Trophoblast cell (in vitro differentiated cells and primary cell): ENCODE data around the gene ZNF45.

Experiments used
- DNase-seq, 2 donors: peaks; one replicate each; pipeline ENCODE4 v3.0.0-alpha.2; 2016
- H2AFZ ChIP-seq: 2 replicates; pipeline ENCODE4 v1.6.1; 2013; ENCODE audit warnings: low read length, moderate library complexity, mild to moderate bottlenecking; ENCODE audit not compliant: insufficient read depth, poor library complexity
- H2AK5ac ChIP-seq: 2 replicates; pipeline ENCODE4 v1.6.1; 2013; ENCODE audit warnings: mild to moderate bottlenecking, low read length
- H2BK120ac ChIP-seq: 2 replicates; pipeline ENCODE4 v1.6.1; 2013; ENCODE audit warnings: low read length, mild to moderate bottlenecking, moderate library complexity; ENCODE audit not compliant: insufficient read depth, poor library complexity
- H2BK12ac ChIP-seq: 2 replicates; pipeline ENCODE4 v1.6.1; 2013; ENCODE audit warnings: mild to moderate bottlenecking, low read length, moderate library complexity
- H2BK5ac ChIP-seq: 2 replicates; pipeline ENCODE4 v1.6.1; 2013; ENCODE audit warnings: low read length, low read depth, moderate library complexity, mild to moderate bottlenecking; ENCODE audit not compliant: poor library complexity
- H3K14ac ChIP-seq: 2 replicates; pipeline ENCODE4 v1.6.1; 2013; ENCODE audit warnings: mild to moderate bottlenecking, low read length
- H3K18ac ChIP-seq: 2 replicates; pipeline ENCODE4 v1.6.1; 2013; ENCODE audit warnings: mild to moderate bottlenecking, low read length
- H3K23ac ChIP-seq: 2 replicates; pipeline ENCODE4 v1.6.1; 2013; ENCODE audit warnings: low read length
- H3K27ac ChIP-seq: 2 replicates; pipeline ENCODE4 v1.5.1; 2013; ENCODE audit warnings: low read depth, mild to moderate bottlenecking, inconsistent platforms, low read length, moderate library complexity
- H3K27me3 ChIP-seq: 2 replicates; pipeline ENCODE4 v1.6.1; 2013; ENCODE audit warnings: inconsistent platforms, mild to moderate bottlenecking, low read length, moderate library complexity; ENCODE audit not compliant: insufficient read depth
- H3K36me3 ChIP-seq, 2 experiments: 1 replicate in 1 of 2; 2 replicates in 1 of 2; pipeline ENCODE4 v1.6.1; 2013; ENCODE audit warnings: low read length in 2 of 2, mild to moderate bottlenecking in 2 of 2, moderate library complexity in 1 of 2; ENCODE audit not compliant: insufficient read depth in 2 of 2, control insufficient read depth in 1 of 2
- H3K4ac ChIP-seq: 2 replicates; pipeline ENCODE4 v1.6.1; 2013; ENCODE audit warnings: low read depth, mild to moderate bottlenecking, low read length, moderate library complexity
- H3K4me1 ChIP-seq, 2 experiments: 1 replicate in 1 of 2; 2 replicates in 1 of 2; pipeline ENCODE4 v1.6.1; 2013; ENCODE audit warnings: low read length in 2 of 2, mild to moderate bottlenecking in 2 of 2, moderate library complexity in 1 of 2; ENCODE audit not compliant: insufficient read depth in 2 of 2, control insufficient read depth in 1 of 2
- H3K4me2 ChIP-seq: 2 replicates; pipeline ENCODE4 v1.6.1; 2013; ENCODE audit warnings: inconsistent platforms, mild to moderate bottlenecking, low read length, moderate library complexity
- H3K4me3 ChIP-seq: 2 replicates; pipeline ENCODE4 v1.5.1; 2013; ENCODE audit warnings: mild to moderate bottlenecking, low read depth, low read length, inconsistent platforms
- H3K79me1 ChIP-seq: one replicate; pipeline ENCODE4 v1.6.1; 2013; ENCODE audit warnings: low read length
- H3K79me2 ChIP-seq: 2 replicates; pipeline ENCODE4 v1.6.1; 2013; ENCODE audit warnings: low read length, mild to moderate bottlenecking; ENCODE audit not compliant: control insufficient read depth, insufficient read depth, poor library complexity
- H3K9ac ChIP-seq: 2 replicates; pipeline ENCODE4 v1.6.1; 2013; ENCODE audit warnings: mild to moderate bottlenecking, low read length
- H3K9me3 ChIP-seq: 2 replicates; pipeline ENCODE4 v1.6.1; 2013; ENCODE audit warnings: low read depth, mild to moderate bottlenecking, control low read depth, inconsistent platforms, low read length; ENCODE audit not compliant: insufficient read depth
- H4K12ac ChIP-seq: 2 replicates; pipeline ENCODE4 v1.6.1; 2013; ENCODE audit warnings: low read depth, mild to moderate bottlenecking, low read length, moderate library complexity
- H4K8ac ChIP-seq: 2 replicates; pipeline ENCODE4 v1.6.1; 2013; ENCODE audit warnings: low read depth, mild to moderate bottlenecking, low read length, moderate library complexity
- H4K91ac ChIP-seq: one replicate; pipeline ENCODE4 v1.6.1; 2013; ENCODE audit warnings: low read depth, mild to moderate bottlenecking, low read length, moderate library complexity
- WGBS: extraction: QIAGEN DNeasy Blood & Tissue Kit; methylation state at CpG from one replicate; pipeline ENCODE4 v1.1.7; 2013; ENCODE audit warnings: missing lambda C conversion rate; ENCODE audit not compliant: insufficient read length, insufficient coverage; ENCODE audit errors: extremely low coverage; 5-methylcytosine and 5-hydroxymethylcytosine counted together

ZNF45 gene

DNA sequence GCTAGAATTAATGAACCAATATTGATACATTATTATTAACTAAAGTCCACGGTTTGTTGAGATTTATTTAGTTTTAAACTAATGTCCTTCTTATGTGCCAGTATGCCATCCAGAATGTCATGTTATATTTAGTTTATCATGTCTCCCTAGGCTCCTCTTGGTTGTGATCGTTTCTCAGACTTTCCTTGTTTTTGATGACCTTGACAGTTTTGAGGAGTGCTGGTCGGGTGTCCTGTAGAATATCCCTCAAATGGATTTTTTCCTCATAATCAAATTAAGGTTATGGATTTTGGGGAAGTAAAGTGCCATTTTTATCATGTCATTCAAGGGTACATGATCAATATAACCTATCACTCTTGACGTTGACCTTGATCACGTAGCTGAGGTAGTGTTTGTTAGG lies 6.1 kb upstream of the ZNF45 start:
- no CpG with 5 or more reads among the region's 5 CpGs for WGBS
- no peak overlapping the region for H4K8ac ChIP-seq
- no peak overlapping the region for H3K9ac ChIP-seq
- H4K91ac ChIP-seq: no peak overlapping the region
- H3K14ac ChIP-seq: no peak overlapping the region
- no peak overlapping the region for H3K18ac ChIP-seq
- H4K12ac ChIP-seq: no peak overlapping the region
- H3K4me3 ChIP-seq: no peak overlapping the region
- no peak overlapping the region for H2BK5ac ChIP-seq
- no peaks in the 10 kb centered on the region for H3K36me3 ChIP-seq
- H2BK120ac ChIP-seq: no peak overlapping the region
- no peaks in the 10 kb centered on the region for H3K79me1 ChIP-seq
- H2AFZ ChIP-seq: no peak overlapping the region
- H3K79me2 ChIP-seq: no peaks in the 10 kb centered on the region
- no peaks in the 10 kb centered on the region for H3K9me3 ChIP-seq
- no peak for DNase-seq
- no peak overlapping the region for H3K4me2 ChIP-seq
- no peak overlapping the region for H3K27ac ChIP-seq
- no peak overlapping the region for H3K23ac ChIP-seq
- no peak overlapping the region for H3K4ac ChIP-seq
- H3K4me1 ChIP-seq: no peaks in the 10 kb centered on the region
- no peak overlapping the region for H2AK5ac ChIP-seq
- no peaks in the 10 kb centered on the region for H3K27me3 ChIP-seq
- no peak overlapping the region for H2BK12ac ChIP-seq

DNA sequence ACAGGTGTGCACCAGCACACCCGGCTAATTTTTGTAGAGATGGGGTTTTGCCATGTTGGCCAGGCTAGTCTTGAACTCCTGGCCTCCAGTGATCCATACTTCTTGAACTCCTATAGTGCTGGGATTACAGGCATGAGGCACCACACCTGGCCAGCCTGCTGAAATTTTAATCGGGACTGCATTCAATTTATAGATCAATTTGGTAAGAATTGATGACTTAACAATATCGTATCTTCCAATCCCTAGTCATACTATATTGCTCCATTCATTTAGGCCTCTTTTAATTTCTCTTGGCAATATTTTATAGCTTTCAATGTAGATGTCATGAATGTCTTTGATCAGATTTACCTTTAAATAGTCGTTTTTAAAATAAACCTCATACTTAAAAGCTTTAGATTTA lies 5.6 kb upstream of the ZNF45 start:
- no CpG with 5 or more reads among the region's 4 CpGs for WGBS
- H3K4me3 ChIP-seq: no peak overlapping the region
- H3K18ac ChIP-seq: no peak overlapping the region
- H3K4me1 ChIP-seq: no peaks in the 10 kb centered on the region
- H2BK12ac ChIP-seq: no peak overlapping the region
- no peak overlapping the region for H2BK120ac ChIP-seq
- H4K8ac ChIP-seq: no peak overlapping the region
- H3K79me2 ChIP-seq: no peaks in the 10 kb centered on the region
- no peak overlapping the region for H4K91ac ChIP-seq
- no peaks in the 10 kb centered on the region for H3K79me1 ChIP-seq
- H2AK5ac ChIP-seq: no peak overlapping the region
- no peak for DNase-seq
- H3K14ac ChIP-seq: no peak overlapping the region
- no peak overlapping the region for H3K4ac ChIP-seq
- no peaks in the 10 kb centered on the region for H3K36me3 ChIP-seq
- no peak overlapping the region for H3K9ac ChIP-seq
- H3K23ac ChIP-seq: no peak overlapping the region
- no peak overlapping the region for H2BK5ac ChIP-seq
- no peaks in the 10 kb centered on the region for H3K9me3 ChIP-seq
- no peak overlapping the region for H3K4me2 ChIP-seq
- no peak overlapping the region for H3K27ac ChIP-seq
- no peak overlapping the region for H4K12ac ChIP-seq
- H3K27me3 ChIP-seq: no peaks in the 10 kb centered on the region
- no peak overlapping the region for H2AFZ ChIP-seq

DNA sequence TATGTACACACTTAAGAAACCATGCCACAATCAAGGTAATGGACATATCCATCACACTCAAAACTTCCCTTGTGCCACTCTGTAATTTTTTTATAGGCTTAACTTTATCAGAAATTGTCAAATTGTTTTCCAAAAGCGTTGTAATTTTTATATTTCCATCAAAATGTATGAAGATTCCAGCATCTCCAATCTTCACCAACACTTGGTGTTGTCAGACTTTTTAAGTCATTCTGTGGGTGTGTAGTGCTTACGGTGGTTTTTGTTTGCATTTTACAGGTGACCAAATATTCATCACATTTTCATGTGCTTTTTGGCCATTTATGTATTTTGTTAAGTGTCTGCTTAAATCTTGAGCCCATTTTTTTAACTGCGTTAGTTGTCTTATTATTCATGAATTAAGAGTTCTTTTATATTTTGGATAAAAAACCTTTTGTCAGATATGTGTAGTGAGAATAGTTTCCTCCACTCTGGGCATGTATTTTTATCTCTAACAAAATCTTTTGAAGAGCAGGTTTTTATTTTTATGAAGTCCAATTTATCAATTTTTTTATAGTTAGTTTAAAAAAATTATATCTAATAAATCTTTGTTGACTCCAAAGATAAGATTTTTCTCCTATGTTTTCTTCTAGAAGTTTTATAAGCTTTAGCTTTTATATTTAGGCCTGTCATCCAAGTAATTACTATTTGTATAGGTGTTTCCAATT lies 4.6 kb upstream of the ZNF45 start:
- Histone ChIP-seq H3K9me3 (no peaks in the 10 kb centered on the region), H2BK120ac (no peak overlapping the region), H2BK12ac (no peak overlapping the region), H4K12ac (no peak overlapping the region), H3K23ac (no peak overlapping the region), H3K27me3 (no peaks in the 10 kb centered on the region), H3K79me2 (no peaks in the 10 kb centered on the region), H3K27ac (no peak overlapping the region), H4K91ac (no peak overlapping the region), H3K79me1 (peaks cover 2% of the 10 kb centered on the region), H3K14ac (no peak overlapping the region), H3K4me1 (no peaks in the 10 kb centered on the region), H3K4me2 (no peak overlapping the region), H2BK5ac (no peak overlapping the region), H3K4ac (no peak overlapping the region), H2AFZ (no peak overlapping the region), H3K36me3 (no peaks in the 10 kb centered on the region), H3K4me3 (no peak overlapping the region), H4K8ac (no peak overlapping the region), H3K18ac (no peak overlapping the region), H2AK5ac (no peak overlapping the region), H3K9ac (no peak overlapping the region)
- no peak for DNase-seq
- WGBS: no CpG with 5 or more reads among the region's 3 CpGs

- Histone ChIP-seq H3K23ac (no peak overlapping the region), H3K18ac (no peak overlapping the region), H3K36me3 (peaks cover 4% of the 10 kb centered on the region in 2 experiments), H3K4me1 (peaks cover 0 to 3% of the 10 kb centered on the region in 2 experiments), H2BK5ac (no peak overlapping the region), H3K4me3 (no peak overlapping the region), H3K4me2 (no peak overlapping the region), H3K27me3 (no peaks in the 10 kb centered on the region), H2BK120ac (no peak overlapping the region), H3K9me3 (no peaks in the 10 kb centered on the region), H4K8ac (peak overlapping the region; percentile 62), H3K4ac (no peak overlapping the region), H2AFZ (no peak overlapping the region), H2BK12ac (no peak overlapping the region), H3K27ac (no peak overlapping the region), H3K14ac (no peak overlapping the region), H4K12ac (no peak overlapping the region), H4K91ac (no peak overlapping the region), H2AK5ac (no peak overlapping the region), H3K79me2 (no peaks in the 10 kb centered on the region), H3K9ac (no peak overlapping the region), H3K79me1 (peaks cover 2% of the 10 kb centered on the region)
- DNase-seq: peak in 1 of 2 donors; percentile 2
- WGBS: no CpG with 5 or more reads among the region's 5 CpGs
Measured at GRCh38 chr19:43936188-43936587, 1.1 kb upstream of the ZNF45 start.
